ENCODE data around the gene CACNB3.

Gene CACNB3

DNA sequence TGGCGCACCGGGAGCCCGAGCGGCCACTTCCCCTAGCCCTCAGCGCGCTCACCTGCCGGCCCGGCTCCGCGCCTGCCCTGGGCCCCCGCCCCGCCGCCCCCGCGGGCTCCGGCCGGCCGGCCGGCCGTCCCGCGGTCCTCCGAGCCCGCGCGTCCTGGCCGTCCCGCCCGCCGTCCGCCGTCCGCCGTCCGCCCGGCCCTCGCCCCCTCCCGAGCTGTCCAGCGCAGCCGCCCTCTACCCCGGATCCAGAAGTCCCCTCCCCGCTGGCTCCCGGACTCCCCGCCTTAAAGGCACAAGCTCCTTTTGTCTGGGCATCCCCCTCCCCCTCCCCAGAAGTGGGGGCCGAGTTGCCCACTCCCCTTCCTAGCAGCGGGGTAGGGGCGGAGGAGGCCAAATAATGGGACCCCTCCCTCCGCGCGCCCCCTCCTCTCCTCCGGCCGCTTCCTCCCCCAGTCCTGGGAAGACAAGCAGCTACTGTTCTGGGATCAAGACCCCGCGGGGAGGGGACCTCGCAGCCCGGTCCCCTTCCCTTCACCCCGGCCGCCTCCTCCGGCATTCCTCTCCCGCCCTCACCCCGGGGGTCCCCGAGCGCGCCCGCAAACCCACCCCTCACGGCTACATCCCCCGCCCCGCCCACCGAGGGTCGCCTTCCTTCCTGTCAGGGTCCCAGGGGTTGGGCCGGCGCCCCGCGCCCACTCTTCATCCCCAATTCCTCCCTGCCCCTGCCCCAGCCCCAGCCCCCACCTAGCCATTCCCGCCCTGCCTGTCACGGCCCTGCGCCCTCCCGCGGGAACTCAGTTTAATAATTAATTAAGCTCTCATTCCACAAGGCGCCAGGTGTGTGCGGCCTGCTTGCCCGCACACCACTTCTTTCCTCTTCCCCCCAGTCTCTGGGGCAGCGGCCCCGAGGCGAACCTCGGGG lies 29.2 kb upstream of the CACNB3 start, which contains the start of gene ADCY6:
Gene ADCY6, minus strand, starts transcription at position 236 of the 922 bp plus-strand sequence. CDS start 5,655 bp downstream, outside the sequence.
- no peak for DNase-seq

DNA sequence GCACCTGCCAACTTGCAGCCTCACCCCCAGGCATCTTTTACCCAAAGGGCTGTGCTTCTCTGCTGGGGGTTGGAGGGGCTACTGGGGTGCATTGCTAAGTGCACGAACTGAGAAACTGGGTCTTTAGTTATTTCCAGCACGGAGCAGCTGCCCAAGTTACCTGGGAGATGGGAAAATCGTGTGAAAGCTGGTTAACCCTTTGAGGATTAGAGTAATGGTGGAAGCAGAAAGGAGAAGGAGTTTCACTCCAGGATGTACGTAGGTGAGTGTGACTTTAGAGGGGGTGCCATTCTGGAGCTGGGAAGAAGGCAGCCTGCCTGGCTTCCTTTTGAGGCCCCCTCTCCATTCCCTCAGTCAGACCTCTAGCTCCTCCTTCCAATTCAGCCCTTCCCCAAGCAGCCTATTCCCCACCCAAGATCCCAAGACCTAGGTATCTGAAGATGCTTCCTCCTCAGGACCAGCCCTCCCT lies 28.4 kb upstream of the CACNB3 start:
- DNase-seq: no peak

DNA sequence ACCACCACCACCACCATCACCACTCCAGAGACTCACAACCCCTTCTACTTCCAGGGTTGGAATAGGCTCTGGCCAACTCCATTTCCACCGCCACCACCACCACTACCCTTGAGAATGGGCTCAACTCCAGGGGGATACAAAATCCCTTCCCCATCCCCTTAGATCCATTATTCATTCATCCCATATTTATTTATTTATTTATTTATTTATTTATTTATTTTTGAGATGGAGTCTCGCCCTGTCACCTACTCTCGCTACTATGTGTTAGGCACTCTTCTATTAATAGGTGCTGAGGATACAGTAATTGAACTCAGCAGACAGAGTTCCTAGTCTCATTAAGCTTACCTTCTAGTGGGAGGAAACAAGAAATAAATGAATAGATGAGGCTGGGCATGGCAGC lies 24.6 kb upstream of the CACNB3 start:
- no peak for DNase-seq

- no peak for DNase-seq
These were observed 23.4 kb upstream of the CACNB3 start for GRCh38 chr12:48794870-48795269.

GRCh38 chr12:48795550-48796455 lies 22.5 kb upstream of the CACNB3 start:
- peak; percentile 70 for DNase-seq

GRCh38 chr12:48796976-48797375 lies 21.3 kb upstream of the CACNB3 start:
- DNase-seq: no peak

GRCh38 chr12:48800457-48800856 lies 17.8 kb upstream of the CACNB3 start:
- no peak for DNase-seq

DNA sequence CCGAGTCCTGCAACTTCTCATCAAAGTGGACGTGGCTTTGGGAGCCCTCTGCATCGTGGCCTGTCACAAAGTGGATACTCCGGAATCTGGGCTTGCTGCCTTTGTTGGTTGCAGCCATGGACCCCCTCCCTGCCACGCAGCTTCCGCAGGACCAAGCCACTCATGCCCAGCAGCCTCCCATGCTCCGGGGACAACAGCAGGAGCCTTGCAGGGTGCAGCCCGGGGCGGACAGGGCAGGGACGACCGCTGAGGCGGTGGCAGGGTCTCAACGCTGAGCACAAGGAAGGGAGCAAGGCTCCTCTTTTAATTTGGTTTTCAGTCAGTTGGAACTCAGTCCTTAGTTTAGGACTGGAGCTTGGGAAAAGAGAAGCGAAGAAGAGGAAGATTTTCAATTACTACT lies 17.3 kb upstream of the CACNB3 start:
- no peak for DNase-seq

GRCh38 chr12:48803675-48804074 lies 14.6 kb upstream of the CACNB3 start:
- no peak for DNase-seq

DNA sequence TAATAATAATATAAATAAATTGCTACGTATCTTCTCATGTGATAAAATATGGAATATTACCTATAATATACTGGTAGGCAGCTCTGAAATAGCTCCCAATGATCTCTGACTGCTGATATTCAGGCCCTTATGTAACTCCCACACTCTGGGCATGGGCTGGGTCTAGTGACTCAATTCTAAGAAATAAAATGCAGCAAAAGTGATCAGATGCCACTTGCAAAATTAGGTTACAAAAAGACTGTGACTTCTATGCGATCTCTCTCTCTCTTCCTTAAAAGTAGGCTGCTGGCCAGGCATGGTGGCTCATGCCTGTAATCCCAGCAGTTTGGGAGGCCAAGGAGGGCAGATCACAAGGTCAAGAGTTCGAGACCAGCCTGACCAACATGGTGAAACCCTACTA lies 10.3 kb upstream of the CACNB3 start:
- DNase-seq: no peak

DNA sequence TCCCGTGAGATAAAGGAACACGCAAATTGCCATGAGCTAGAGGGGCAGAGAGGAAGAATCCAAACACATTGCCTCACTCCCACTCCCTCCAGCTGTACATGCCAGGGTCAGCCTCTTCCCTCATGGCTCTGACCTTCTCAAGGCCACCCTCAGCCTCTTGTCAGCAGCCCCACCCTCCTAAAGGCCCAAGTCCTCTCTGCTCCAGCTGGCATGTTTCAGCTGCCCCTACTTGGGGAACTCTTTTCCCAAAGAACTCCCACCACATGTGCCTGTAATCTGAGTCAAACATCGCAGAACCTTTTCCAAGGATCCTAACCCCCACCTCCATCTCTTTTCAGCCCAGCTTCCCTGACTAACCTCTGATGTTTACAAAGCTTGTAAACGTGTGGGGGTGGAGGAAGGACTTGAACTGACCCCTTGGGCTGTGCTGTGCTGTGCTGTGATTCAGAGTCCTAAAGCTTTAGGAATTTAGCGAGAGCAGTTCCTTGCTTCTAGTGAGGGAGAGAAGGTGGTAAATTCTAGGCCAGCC lies 7.3 kb upstream of the CACNB3 start:
- no peak for DNase-seq

DNA sequence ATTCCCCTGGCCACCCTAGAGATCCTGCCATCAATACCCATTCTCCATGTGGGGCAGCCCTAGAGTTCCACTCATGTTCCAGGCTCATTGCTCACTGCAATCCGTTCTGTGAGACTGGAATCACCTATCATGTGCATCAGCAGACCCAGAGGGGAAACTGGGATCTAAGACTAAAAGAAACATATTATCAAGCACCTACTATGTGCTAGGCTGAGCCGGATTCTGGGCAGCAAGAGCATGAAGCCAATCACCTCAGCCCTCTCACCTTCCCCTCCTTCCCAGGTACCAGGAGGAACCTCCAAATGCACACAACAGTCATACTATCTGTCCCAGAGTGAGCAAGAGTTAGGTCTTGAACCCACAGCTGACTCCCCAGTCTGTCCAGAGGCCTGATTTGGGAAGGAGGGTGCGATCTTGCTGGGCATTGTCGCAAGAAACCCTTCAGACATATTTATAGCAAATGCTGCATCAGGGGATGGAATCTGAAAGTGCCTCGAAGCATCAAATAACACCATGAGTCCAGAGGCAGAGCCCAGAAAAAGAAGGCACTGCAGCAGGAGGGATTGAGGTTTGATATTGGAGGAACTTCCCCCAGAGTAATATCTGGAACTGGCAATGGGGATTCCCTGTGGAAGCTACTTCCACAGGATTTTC lies 6.7 kb upstream of the CACNB3 start:
- DNase-seq: no peak

GRCh38 chr12:48812389-48812788 lies 5.9 kb upstream of the CACNB3 start:
- no peak for DNase-seq

- no peak for DNase-seq
These were observed 4.6 kb upstream of the CACNB3 start for GRCh38 chr12:48813465-48814261.

DNA sequence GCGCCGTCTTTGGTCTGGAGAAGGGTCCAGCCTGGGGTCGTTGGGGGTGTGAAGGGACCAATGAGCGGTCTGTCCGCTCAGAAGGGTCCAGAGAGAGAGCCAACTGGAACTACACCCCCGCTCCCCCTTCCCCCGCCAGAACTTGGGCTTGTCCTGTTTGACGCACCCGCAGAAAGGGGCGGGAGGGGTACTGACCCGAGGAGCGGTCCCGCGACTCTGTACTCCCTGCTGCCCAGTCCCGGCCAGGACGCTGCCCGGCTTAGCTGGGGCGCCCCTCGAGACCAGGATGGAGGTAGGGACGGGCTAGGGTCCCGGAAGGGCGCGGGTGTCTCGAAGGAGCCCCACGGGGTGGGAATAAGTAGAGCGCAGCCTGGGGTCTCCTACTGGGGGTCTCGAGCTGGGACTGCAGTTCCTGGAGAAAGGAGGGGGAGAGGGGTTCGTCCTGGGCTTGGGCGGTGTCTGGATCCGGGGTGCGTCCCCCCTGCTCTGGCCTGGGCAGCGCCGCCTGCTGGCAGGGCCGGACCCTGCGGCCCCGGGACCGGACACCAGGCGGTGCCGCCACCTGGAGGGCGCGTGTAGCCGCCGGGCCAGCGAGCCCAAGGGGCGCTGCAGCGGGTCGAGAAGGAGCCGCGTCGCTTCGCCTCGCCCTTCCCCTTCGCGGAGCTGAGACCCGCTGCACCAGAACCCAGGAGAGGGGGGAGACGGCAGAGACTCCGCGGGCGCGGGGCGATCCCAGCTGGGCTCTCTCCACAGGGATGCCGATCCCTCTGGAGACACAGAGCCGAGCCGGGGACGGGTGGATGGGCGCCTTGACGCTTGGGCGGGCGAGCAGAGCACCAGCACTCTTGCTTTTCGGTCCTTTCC lies 3.8 kb upstream of the CACNB3 start:
- DNase-seq: peak; percentile 10

DNA sequence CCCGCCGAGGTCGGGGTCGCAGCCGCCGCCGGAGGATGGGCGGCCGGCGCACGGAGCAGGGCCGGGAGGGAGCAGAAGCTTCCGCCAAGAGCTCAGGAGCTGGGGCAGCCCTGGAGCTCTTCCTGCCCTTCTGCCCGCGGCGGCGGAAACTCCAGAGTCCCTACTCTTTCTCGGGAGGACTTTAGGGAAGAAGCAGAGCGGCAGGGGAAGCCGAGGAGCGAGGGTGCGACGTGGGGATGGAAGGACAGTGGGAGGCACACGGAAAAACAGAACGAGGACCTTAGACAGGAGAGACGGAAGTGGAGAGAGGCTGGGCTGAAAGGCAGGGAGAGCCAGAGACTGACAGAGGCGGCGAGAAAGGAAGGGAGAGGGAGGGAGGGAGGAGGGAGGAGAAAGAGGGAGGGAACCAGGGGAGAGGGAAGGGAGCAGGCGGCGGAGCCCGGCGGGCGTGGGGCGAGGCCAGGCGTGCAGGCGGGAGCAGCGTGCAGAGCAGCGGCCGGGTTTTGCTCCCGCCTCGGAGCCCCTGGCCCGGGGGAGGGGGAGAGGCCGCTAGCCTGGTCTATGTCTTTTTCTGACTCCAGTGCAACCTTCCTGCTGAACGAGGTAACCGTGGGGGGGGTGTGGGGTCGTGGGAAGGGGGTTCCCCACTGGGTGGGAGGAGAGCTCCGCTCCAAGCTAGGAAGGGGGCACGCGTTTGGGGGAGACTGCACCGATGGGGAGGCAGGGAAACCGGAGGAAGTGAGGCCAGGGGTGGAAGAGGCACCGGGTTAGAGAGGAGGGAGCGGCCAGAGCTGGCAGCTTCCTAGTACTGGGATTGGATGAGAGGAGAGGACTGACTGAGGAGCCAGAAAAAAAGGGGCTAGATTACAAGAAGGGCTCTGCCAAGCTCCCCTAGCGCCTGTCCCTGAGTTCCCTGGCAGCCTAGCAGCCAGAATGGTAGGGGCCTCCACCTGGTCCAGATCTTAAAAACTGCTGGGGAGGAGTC lies 2.9 kb upstream of the CACNB3 start:
- DNase-seq: peak; percentile 73

- DNase-seq: peak; percentile 28
These were observed 2.0 kb upstream of the CACNB3 start for GRCh38 chr12:48816143-48816854.

DNA sequence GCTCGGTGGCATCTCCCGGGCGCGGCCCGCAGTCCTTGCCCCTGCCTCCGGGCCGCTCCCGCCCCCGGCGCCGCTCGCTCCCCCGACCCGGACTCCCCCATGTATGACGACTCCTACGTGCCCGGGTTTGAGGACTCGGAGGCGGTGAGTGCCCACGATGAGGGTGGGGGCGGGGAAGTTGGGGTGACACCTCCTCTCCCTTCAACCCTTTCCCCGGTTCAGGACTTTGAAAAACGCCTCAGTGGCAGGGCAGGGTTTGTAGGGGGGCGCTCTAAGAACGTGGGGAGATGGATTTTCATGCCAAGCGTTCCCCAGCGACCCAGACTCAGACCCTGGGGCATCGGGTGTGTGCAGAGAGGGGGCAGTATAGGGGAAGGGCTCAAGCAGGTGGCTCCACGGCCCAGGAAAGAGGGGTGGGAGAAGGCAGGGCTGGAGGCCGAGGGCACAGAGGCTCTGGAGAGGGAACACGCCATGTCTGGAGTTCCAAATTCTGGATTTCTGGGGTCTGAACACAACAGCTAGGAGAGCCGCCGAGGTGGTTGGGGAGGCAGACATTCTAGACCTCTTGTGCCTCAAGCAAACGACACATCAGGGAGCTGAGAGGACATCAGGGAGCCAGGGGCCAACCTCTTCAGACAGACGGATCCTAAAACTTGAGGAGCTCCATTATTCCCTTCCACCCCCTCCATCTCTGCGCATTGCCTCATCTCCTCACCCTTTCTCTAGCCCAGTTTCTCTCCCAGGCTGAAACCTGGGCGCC lies 715 bp downstream of the CACNB3 start:
- DNase-seq: no peak
